Osteoblast (primary cell): ENCODE data around the gene MAD1L1. TPM values are rescaled to one million over a fixed set of nuclear protein-coding genes. Genes with fewer than 3 reads are reported as not detected.

Source experiments
- DNase-seq: peaks from one replicate; pipeline ENCODE4 v3.0.0; 2011; ENCODE audit warnings: low spot score, mixed read lengths; ENCODE audit not compliant: insufficient read length; ENCODE audit errors: missing footprints
- H2AFZ ChIP-seq: 2 replicates; pipeline ENCODE4 v1.6.0; 2011; ENCODE audit warnings: mild to moderate bottlenecking, low read length
- H3K27ac ChIP-seq: 2 replicates; pipeline ENCODE4 v1.5.1; 2011; ENCODE audit warnings: mild to moderate bottlenecking, low read depth, low read length, moderate library complexity
- H3K27me3 ChIP-seq: 2 replicates; pipeline ENCODE4 v1.6.0; 2012; ENCODE audit warnings: mild to moderate bottlenecking, control low read depth, inconsistent platforms, low read length, moderate library complexity; ENCODE audit not compliant: insufficient read depth
- H3K36me3 ChIP-seq: 2 replicates; pipeline ENCODE4 v1.5.1; 2011; ENCODE audit warnings: mild to moderate bottlenecking, low read length, control low read depth, moderate library complexity; ENCODE audit not compliant: insufficient read depth
- H3K4me1 ChIP-seq: 2 replicates; pipeline ENCODE4 v1.5.1; 2011; ENCODE audit warnings: mild to moderate bottlenecking, low read length, control low read depth, moderate library complexity; ENCODE audit not compliant: insufficient read depth
- H3K4me2 ChIP-seq: 2 replicates; pipeline ENCODE4 v1.6.0; 2011; ENCODE audit warnings: mild to moderate bottlenecking, low read length; ENCODE audit not compliant: insufficient read depth
- H3K4me3 ChIP-seq: fragments of 200-600 bp; sonication (generic); 3 replicates; pipeline ENCODE4 v1.5.1; 2012; ENCODE audit warnings: mild to moderate bottlenecking, low read length, inconsistent platforms; ENCODE audit not compliant: insufficient read depth
- H3K79me2 ChIP-seq: 2 replicates; pipeline ENCODE4 v1.6.0; 2012; ENCODE audit warnings: mild to moderate bottlenecking, low read length, control low read depth, inconsistent platforms; ENCODE audit not compliant: insufficient read depth
- H3K9me3 ChIP-seq: 2 replicates; pipeline ENCODE4 v1.5.1; 2011; ENCODE audit warnings: low read depth, low read length, control low read depth
- H4K20me1 ChIP-seq: 2 replicates; pipeline ENCODE4 v1.6.0; 2012; ENCODE audit warnings: mild to moderate bottlenecking, low read length, control low read depth; ENCODE audit not compliant: insufficient read depth
- total RNA-seq: library from RNA; depleted of rRNA; stranded (reverse); fragments of >200 nt; gene quantifications from 2 replicates; pipeline ENCODE4 v1.2.3, GENCODE V29; 2012
- TF ChIP-seq, protein P1 (sequence below): IDR thresholded peaks from 2 replicates; pipeline ENCODE4 v1.5.1; 2011; ENCODE audit warnings: mild to moderate bottlenecking, low read depth, low read length, moderate library complexity; ENCODE audit errors: extremely low read depth

The MAD1L1 gene
- total RNA-seq, 1 donor = 66.2 TPM

GRCh38 chr7:2192831-2193534 is 39.8 kb downstream of the MAD1L1 start:
- no peaks in the 10 kb centered on the region for H3K4me1 ChIP-seq
- no peaks in the 10 kb centered on the region for H4K20me1 ChIP-seq
- H3K79me2 ChIP-seq = peaks cover 7% of the 10 kb centered on the region
- no peak overlapping the region for H3K27ac ChIP-seq
- H3K36me3 ChIP-seq = peaks cover 10% of the 10 kb centered on the region
- H3K9me3 ChIP-seq = no peaks in the 10 kb centered on the region
- no peak overlapping the region for H3K4me2 ChIP-seq
- no peak for DNase-seq
- H3K27me3 ChIP-seq = no peaks in the 10 kb centered on the region
- no peak overlapping the region for H2AFZ ChIP-seq
- no peak overlapping the region for H3K4me3 ChIP-seq
- TF ChIP-seq, protein P1, sequence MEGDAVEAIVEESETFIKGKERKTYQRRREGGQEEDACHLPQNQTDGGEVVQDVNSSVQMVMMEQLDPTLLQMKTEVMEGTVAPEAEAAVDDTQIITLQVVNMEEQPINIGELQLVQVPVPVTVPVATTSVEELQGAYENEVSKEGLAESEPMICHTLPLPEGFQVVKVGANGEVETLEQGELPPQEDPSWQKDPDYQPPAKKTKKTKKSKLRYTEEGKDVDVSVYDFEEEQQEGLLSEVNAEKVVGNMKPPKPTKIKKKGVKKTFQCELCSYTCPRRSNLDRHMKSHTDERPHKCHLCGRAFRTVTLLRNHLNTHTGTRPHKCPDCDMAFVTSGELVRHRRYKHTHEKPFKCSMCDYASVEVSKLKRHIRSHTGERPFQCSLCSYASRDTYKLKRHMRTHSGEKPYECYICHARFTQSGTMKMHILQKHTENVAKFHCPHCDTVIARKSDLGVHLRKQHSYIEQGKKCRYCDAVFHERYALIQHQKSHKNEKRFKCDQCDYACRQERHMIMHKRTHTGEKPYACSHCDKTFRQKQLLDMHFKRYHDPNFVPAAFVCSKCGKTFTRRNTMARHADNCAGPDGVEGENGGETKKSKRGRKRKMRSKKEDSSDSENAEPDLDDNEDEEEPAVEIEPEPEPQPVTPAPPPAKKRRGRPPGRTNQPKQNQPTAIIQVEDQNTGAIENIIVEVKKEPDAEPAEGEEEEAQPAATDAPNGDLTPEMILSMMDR = no peak

DNA sequence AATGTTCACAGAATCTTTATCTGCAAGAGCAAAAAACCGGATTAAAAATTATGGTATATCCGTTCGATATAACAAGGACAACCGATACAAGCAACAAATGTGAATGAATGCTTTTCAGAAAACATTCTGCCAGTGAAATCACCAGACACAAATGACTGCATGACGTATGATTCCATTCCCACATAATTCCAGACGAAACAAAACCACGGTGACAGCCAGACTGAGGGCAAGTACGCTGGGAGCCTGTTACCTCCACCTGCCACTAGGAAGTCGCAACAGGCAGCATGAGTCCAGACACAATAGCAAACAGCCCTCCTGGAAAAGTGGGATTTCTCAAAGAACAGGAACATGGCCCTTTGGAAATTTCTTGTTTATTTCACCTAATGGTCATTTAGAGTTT is 41.7 kb downstream of the MAD1L1 start:
- Histone ChIP-seq H3K79me2 (peaks cover 7% of the 10 kb centered on the region), H3K27ac (no peak overlapping the region), H3K4me3 (no peak overlapping the region), H2AFZ (no peak overlapping the region), H4K20me1 (no peaks in the 10 kb centered on the region), H3K9me3 (no peaks in the 10 kb centered on the region), H3K36me3 (peaks cover 10% of the 10 kb centered on the region), H3K27me3 (no peaks in the 10 kb centered on the region), H3K4me2 (no peak overlapping the region), H3K4me1 (no peaks in the 10 kb centered on the region)
- DNase-seq = no peak
- TF ChIP-seq, protein P1 = no peak

DNA sequence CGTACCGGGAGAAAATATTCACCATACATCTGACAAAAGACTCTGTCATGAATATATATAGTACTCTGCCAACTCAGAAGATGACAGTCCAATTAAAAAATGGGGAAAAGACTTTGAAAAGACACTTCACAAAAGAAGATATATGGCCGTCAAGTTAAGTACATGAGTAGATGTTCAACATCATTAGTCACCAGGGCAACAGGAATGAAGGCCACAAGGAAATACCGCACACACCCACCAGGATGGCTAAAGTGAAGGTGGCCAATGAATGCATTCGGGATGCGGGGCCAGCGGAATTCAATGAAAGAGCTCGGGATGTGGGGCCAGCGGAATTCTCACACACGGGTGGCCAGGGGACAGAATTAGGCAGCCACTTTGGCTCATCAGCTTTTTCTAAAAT is 42.2 kb downstream of the MAD1L1 start:
- TF ChIP-seq, protein P1 = no peak
- no peak overlapping the region for H3K4me3 ChIP-seq
- H3K27ac ChIP-seq = no peak overlapping the region
- H3K9me3 ChIP-seq = no peaks in the 10 kb centered on the region
- DNase-seq = no peak
- no peak overlapping the region for H2AFZ ChIP-seq
- no peaks in the 10 kb centered on the region for H3K27me3 ChIP-seq
- H3K4me2 ChIP-seq = no peak overlapping the region
- H3K36me3 ChIP-seq = peaks cover 5% of the 10 kb centered on the region
- H4K20me1 ChIP-seq = no peaks in the 10 kb centered on the region
- H3K4me1 ChIP-seq = no peaks in the 10 kb centered on the region
- peaks cover 7% of the 10 kb centered on the region for H3K79me2 ChIP-seq

- H3K9me3 ChIP-seq = no peaks in the 10 kb centered on the region
- H3K4me2 ChIP-seq = no peak overlapping the region
- no peaks in the 10 kb centered on the region for H4K20me1 ChIP-seq
- no peak overlapping the region for H3K4me3 ChIP-seq
- TF ChIP-seq, protein P1 = no peak
- H3K79me2 ChIP-seq = peaks cover 7% of the 10 kb centered on the region
- H3K4me1 ChIP-seq = no peaks in the 10 kb centered on the region
- peaks cover 2% of the 10 kb centered on the region for H3K36me3 ChIP-seq
- no peaks in the 10 kb centered on the region for H3K27me3 ChIP-seq
- no peak overlapping the region for H2AFZ ChIP-seq
- no peak for DNase-seq
- H3K27ac ChIP-seq = no peak overlapping the region
These were observed 46.6 kb downstream of the MAD1L1 start for GRCh38 chr7:2186166-2186565.
